K562 (cell line): ENCODE measurements around the gene GPRIN1. TPM values are rescaled to one million over a fixed set of nuclear protein-coding genes. Genes with fewer than 3 reads are reported as not detected.

Experiments
- AFF4 ChIP-seq: sonication (generic); formaldehyde crosslinking; IDR thresholded peaks from 2 replicates; pipeline ENCODE4 v1.8.0; 2023; ENCODE audit warnings: mild to moderate bottlenecking, missing genetic modification reagents
- ATF1 ChIP-seq, 2 experiments: fragments of 450-650 bp in 1 of 2; IDR thresholded peaks; 2 replicates each; pipeline ENCODE4 v1.6.1; 2016; ENCODE audit warnings: missing compliant biosample characterization in 1 of 2, missing genetic modification characterization in 1 of 2
- BDP1 ChIP-seq: IDR thresholded peaks from 3 replicates; pipeline ENCODE4 v1.6.1; 2011; ENCODE audit not compliant: insufficient read length, insufficient read depth
- CREB3L1 ChIP-seq: fragments of 450-650 bp; IDR thresholded peaks from 2 replicates; pipeline ENCODE4 v1.6.1; 2014; ENCODE audit warnings: low read depth, mild to moderate bottlenecking, moderate library complexity, borderline replicate concordance
- CREBBP ChIP-seq: IDR thresholded peaks from one replicate; pipeline ENCODE4 v1.6.1; 2012; ENCODE audit warnings: low read depth, mild to moderate bottlenecking, control low read depth, inconsistent platforms, low read length
- DMBX1 ChIP-seq: fragments of 250-450 bp; sonication (Bioruptor Pico); IDR thresholded peaks from 2 replicates; pipeline ENCODE4 v1.8.0; 2022; ENCODE audit warnings: inconsistent platforms, mild to moderate bottlenecking, moderate library complexity, borderline replicate concordance
- ELF1 ChIP-seq: fragments of 200-800 bp; sonication (Bioruptor generic); IDR thresholded peaks from 2 replicates; pipeline ENCODE4 v1.6.1; 2016; ENCODE audit warnings: missing genetic modification characterization, missing compliant biosample characterization
- FOXM1 ChIP-seq, 2 experiments: fragments of 450-650 bp in 1 of 2; sonication (generic) in 1 of 2; formaldehyde crosslinking in 1 of 2; IDR thresholded peaks; 2 replicates each; pipeline versions ENCODE4 v1.6.1 to v1.9.0; 2017 to 2022; ENCODE audit warnings: low read depth in 2 of 2, mild to moderate bottlenecking in 2 of 2, missing genetic modification reagents in 1 of 2, moderate library complexity in 1 of 2
- HSF4 ChIP-seq: fragments of 250-450 bp; sonication (Bioruptor Pico); IDR thresholded peaks from 2 replicates; pipeline ENCODE4 v2.1.2; 2022; ENCODE audit warnings: mild to moderate bottlenecking, moderate library complexity, borderline replicate concordance
- KAT7 ChIP-seq: sonication (generic); formaldehyde crosslinking; IDR thresholded peaks from 2 replicates; pipeline ENCODE4 v1.8.0; 2022; ENCODE audit warnings: missing genetic modification reagents, mild to moderate bottlenecking, borderline replicate concordance
- KLF1 ChIP-seq: fragments of 450-650 bp; IDR thresholded peaks from 2 replicates; pipeline ENCODE4 v1.6.1; 2016; ENCODE audit warnings: missing genetic modification characterization, missing compliant biosample characterization
- MAFF ChIP-seq: IDR thresholded peaks from 2 replicates; pipeline ENCODE4 v1.6.1; 2012; ENCODE audit warnings: low read length, improper control_type of control experiment
- MYC ChIP-seq, 2 experiments: fragments of 250-450 bp in 1 of 2; sonication (Bioruptor Pico) in 1 of 2; IDR thresholded peaks; 2 replicates each; pipeline versions ENCODE4 v1.5.1 to v1.6.1; 2012 to 2021; ENCODE audit warnings: low read depth in 2 of 2, borderline replicate concordance in 1 of 2, improper control_type of control experiment in 1 of 2, low read length in 1 of 2, mild to moderate bottlenecking in 1 of 2, moderate library complexity in 1 of 2
- POLR2AphosphoS2 ChIP-seq: IDR thresholded peaks from 2 replicates; pipeline ENCODE4 v1.6.1; 2012; ENCODE audit warnings: low read length, improper control_type of control experiment
- RHOXF2B ChIP-seq: fragments of 250-450 bp; sonication (Bioruptor Pico); conservative IDR thresholded peaks from 2 replicates; pipeline ENCODE4 v1.5.1; 2021
- SMARCE1 ChIP-seq: fragments of 450-650 bp; IDR thresholded peaks from 2 replicates; pipeline ENCODE4 v1.7.1; 2016; ENCODE audit warnings: mild to moderate bottlenecking
- ZBTB17 ChIP-seq: fragments of 450-650 bp; formaldehyde crosslinking; IDR thresholded peaks from 2 replicates; pipeline ENCODE4 v1.4.0; 2020; ENCODE audit warnings: mild to moderate bottlenecking
- ZFP1 ChIP-seq: fragments of 450-650 bp; formaldehyde crosslinking; IDR thresholded peaks from 2 replicates; pipeline ENCODE4 v1.4.0; 2020; ENCODE audit warnings: mild to moderate bottlenecking, mixed read lengths
- ZNF282 ChIP-seq: sonication (generic); formaldehyde crosslinking; IDR thresholded peaks from 2 replicates; pipeline ENCODE4 v1.8.1; 2023; ENCODE audit warnings: missing genetic modification reagents
- ZNF311 ChIP-seq: fragments of 250-450 bp; sonication (Bioruptor Pico); IDR thresholded peaks from 2 replicates; pipeline ENCODE4 v1.4.0; 2020; ENCODE audit warnings: mild to moderate bottlenecking, moderate library complexity
- polyA plus RNA-seq, 8 experiments: library from polyadenylated mRNA; depleted of rRNA in 4 of 8; stranded (reverse) in 5 of 8; unstranded in 3 of 8; fragments of >200 nt; fragmentation: Nextera tagmentation in 2 of 8; fragmentation: Illumina TruSeq in 1 of 8; extraction: Ambion mirVana in 2 of 8; extraction: Trizol in 1 of 8; gene quantifications; 2 replicates each; pipeline versions ENCODE4 v1.2.1 to v1.2.3, GENCODE V29; 2011 to 2014; ENCODE audit warnings: inconsistent platforms in 1 of 8, missing spikeins in 1 of 8
- total RNA-seq, 7 experiments: library from RNA; depleted of rRNA in 6 of 7; stranded (reverse); fragments of >200 nt in 6 of 7; fragmentation: Illumina TruSeq in 2 of 7; extraction: Trizol in 2 of 7; gene quantifications; 2 replicates each; pipeline versions ENCODE4 v1.2.1 to v1.2.3, GENCODE V29; 2011 to 2021; ENCODE audit warnings: low replicate concordance in 1 of 7
- TF ChIP-seq, protein P1 (sequence below): sonication (generic); formaldehyde crosslinking; IDR thresholded peaks from 2 replicates; pipeline ENCODE4 v1.4.0; 2020; ENCODE audit warnings: mild to moderate bottlenecking, missing genetic modification reagents

GPRIN1 gene
- total and polyA plus RNA-seq, 9 of the 15 experiments (the other 6 are each of a cell fraction or from before 2014, with no cell fraction given): 0.15 to 11.6 (median 4.4) TPM

DNA sequence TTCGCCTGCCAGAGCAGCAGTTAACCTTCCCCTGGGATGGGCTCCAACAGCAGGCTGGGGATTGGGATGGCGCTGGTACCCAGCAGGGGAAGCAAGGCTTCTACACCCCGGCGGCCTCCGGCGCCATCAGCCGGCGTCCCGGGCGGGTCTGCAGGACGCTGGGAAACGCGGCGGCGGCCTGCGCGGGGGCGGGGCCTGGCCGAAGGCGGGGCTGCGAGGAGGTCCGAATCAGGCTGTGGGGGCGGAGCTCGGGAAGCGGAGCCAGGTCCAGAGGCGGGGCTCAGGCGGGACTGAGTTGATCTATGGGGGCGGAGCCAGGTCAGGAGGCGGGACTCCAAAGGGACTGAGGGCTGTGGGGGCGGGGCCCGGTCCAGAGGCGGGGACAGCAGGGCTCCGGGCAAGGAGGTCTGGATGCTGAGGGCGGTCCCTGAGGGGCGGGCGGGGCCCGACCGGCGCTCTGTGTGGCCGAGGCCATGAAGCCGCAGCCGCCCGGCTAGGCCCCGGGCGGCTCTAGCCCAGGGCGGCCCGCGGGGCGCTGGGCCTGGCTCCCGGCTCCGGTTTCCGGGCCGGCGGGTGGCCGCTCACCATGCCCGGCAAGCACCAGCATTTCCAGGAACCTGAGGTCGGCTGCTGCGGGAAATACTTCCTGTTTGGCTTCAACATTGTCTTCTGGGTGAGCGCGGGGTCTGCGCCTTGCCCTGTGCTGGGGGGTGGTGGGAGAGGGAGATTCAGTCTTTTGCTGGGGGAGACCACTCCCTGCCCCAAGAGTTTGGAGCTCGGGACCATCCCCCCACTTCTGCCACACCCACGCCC is 37.3 kb upstream of the GPRIN1 start, which contains the start of gene TSPAN17 (continued):
- TF ChIP-seq ATF1 (CRISPR knock-in tag; IDR thresholded peaks at IDR 0.05) (no peak), ATF1 (tag; IDR thresholded peaks at IDR 0.05) (peak; percentile 52; the same call in 1 of the 2 replicates), SMARCE1 (no peak), ZNF311 (CRISPR knock-in tag) (no peak), HSF4 (no peak), ZNF282 (no peak), POLR2AphosphoS2 (no peak), ZFP1 (CRISPR knock-in tag) (no peak), KAT7 (no peak), RHOXF2B (CRISPR knock-in tag) (no peak), ELF1 (no peak), ZBTB17 (CRISPR knock-in tag) (peak; percentile 35; the same call in 1 of the 2 replicates), AFF4 (CRISPR knock-in tag) (no peak), KLF1 (tag) (no peak), FOXM1 (IDR thresholded peaks at IDR 0.05; ENCODE audit: low read depth) (no peak), FOXM1 (CRISPR knock-in tag; IDR thresholded peaks at IDR 0.05; ENCODE audit: low read depth) (no peak), MAFF (no peak), MYC (IDR thresholded peaks at IDR 0.05; ENCODE audit: low read depth, low read length) (peak; percentile 68), MYC (CRISPR knock-in tag; IDR thresholded peaks at IDR 0.05; ENCODE audit: borderline replicate concordance, low read depth) (no peak), CREB3L1 (no peak), BDP1 (no peak), DMBX1 (no peak), CREBBP (no peak)
- TF ChIP-seq, protein P1, sequence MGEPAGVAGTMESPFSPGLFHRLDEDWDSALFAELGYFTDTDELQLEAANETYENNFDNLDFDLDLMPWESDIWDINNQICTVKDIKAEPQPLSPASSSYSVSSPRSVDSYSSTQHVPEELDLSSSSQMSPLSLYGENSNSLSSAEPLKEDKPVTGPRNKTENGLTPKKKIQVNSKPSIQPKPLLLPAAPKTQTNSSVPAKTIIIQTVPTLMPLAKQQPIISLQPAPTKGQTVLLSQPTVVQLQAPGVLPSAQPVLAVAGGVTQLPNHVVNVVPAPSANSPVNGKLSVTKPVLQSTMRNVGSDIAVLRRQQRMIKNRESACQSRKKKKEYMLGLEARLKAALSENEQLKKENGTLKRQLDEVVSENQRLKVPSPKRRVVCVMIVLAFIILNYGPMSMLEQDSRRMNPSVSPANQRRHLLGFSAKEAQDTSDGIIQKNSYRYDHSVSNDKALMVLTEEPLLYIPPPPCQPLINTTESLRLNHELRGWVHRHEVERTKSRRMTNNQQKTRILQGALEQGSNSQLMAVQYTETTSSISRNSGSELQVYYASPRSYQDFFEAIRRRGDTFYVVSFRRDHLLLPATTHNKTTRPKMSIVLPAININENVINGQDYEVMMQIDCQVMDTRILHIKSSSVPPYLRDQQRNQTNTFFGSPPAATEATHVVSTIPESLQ (CRISPR knock-in tag): no peak
